Ishikawa (cell line): ENCODE results near the gene CNTN1.

Source experiments
- CEBPB ChIP-seq: IDR thresholded peaks from 2 replicates; pipeline ENCODE4 v1.6.1; 2012
- CREB1 ChIP-seq: IDR thresholded peaks from 2 replicates; pipeline ENCODE4 v1.6.1; 2012; ENCODE audit warnings: low read depth
- EGR1 ChIP-seq: IDR thresholded peaks from 2 replicates; pipeline ENCODE4 v1.6.1; 2012
- EP300 ChIP-seq: IDR thresholded peaks from 2 replicates; pipeline ENCODE4 v1.6.1; 2012; ENCODE audit warnings: borderline replicate concordance
- FOXM1 ChIP-seq: IDR thresholded peaks from 2 replicates; pipeline ENCODE4 v1.6.1; 2012; ENCODE audit warnings: low read depth, borderline replicate concordance
- MAX ChIP-seq: IDR thresholded peaks from 2 replicates; pipeline ENCODE4 v1.6.1; 2012
- NFIC ChIP-seq: IDR thresholded peaks from 2 replicates; pipeline ENCODE4 v1.6.1; 2012
- RAD21 ChIP-seq: IDR thresholded peaks from 2 replicates; pipeline ENCODE4 v1.6.1; 2012; ENCODE audit warnings: low read depth
- REST ChIP-seq: IDR thresholded peaks from 2 replicates; pipeline ENCODE4 v1.6.1; 2012; ENCODE audit warnings: low read depth, mild to moderate bottlenecking
- TAF1 ChIP-seq: IDR thresholded peaks from 2 replicates; pipeline ENCODE4 v1.6.1; 2012; ENCODE audit warnings: low read depth, mild to moderate bottlenecking
- TCF12 ChIP-seq: IDR thresholded peaks from 2 replicates; pipeline ENCODE4 v1.6.1; 2012; ENCODE audit warnings: low read depth
- TEAD4 ChIP-seq: IDR thresholded peaks from 2 replicates; pipeline ENCODE4 v1.6.1; 2012
- USF1 ChIP-seq: IDR thresholded peaks from 2 replicates; pipeline ENCODE4 v1.6.1; 2012
- YY1 ChIP-seq: IDR thresholded peaks from 2 replicates; pipeline ENCODE4 v1.6.1; 2012; ENCODE audit warnings: low read depth
- ZBTB7A ChIP-seq: IDR thresholded peaks from 2 replicates; pipeline ENCODE4 v1.6.1; 2012; ENCODE audit warnings: low read depth

Gene CNTN1

GRCh38 chr12:40749863-40750262 lies 57.6 kb downstream of the CNTN1 start:
- TF ChIP-seq USF1 (no peak), ZBTB7A (no peak), TEAD4 (no peak), EGR1 (no peak), YY1 (no peak), REST (no peak), NFIC (no peak), TAF1 (no peak), TCF12 (no peak), EP300 (no peak), RAD21 (no peak), MAX (no peak), CREB1 (no peak), CEBPB (no peak), FOXM1 (no peak)

GRCh38 chr12:40752011-40752410 lies 59.8 kb downstream of the CNTN1 start:
- TF ChIP-seq YY1, result no peak

- no peak for TF ChIP-seq MAX
- TF ChIP-seq TEAD4, result no peak
- no peak for TF ChIP-seq TCF12
- no peak for TF ChIP-seq EGR1
- no peak for TF ChIP-seq FOXM1
- TF ChIP-seq USF1, result no peak
- TF ChIP-seq TAF1, result no peak
- no peak for TF ChIP-seq RAD21
- TF ChIP-seq CEBPB, result no peak
- TF ChIP-seq REST, result no peak
These were observed 68.6 kb downstream of the CNTN1 start for GRCh38 chr12:40760821-40761220.

GRCh38 chr12:40762072-40762471 lies 69.8 kb downstream of the CNTN1 start:
- TF ChIP-seq REST, result no peak
- no peak for TF ChIP-seq FOXM1
- TF ChIP-seq CEBPB, result no peak
- TF ChIP-seq YY1, result no peak
- TF ChIP-seq MAX, result no peak
- no peak for TF ChIP-seq USF1
- no peak for TF ChIP-seq TAF1
- TF ChIP-seq ZBTB7A, result no peak
- no peak for TF ChIP-seq TCF12
- no peak for TF ChIP-seq CREB1
- TF ChIP-seq NFIC, result no peak
- TF ChIP-seq TEAD4, result no peak
- no peak for TF ChIP-seq EP300
- no peak for TF ChIP-seq EGR1
- TF ChIP-seq RAD21, result no peak
